HepG2 (cell line): ENCODE data around the gene LINS1. TPM values are rescaled to one million over a fixed set of nuclear protein-coding genes. Genes with fewer than 3 reads are reported as not detected.

ENCODE experiments used
- ATAD3A ChIP-seq: sonication (generic); formaldehyde crosslinking; IDR thresholded peaks from 2 replicates; pipeline ENCODE4 v1.4.0; 2020; ENCODE audit warnings: missing genetic modification reagents
- CSRNP2 ChIP-seq: sonication (generic); formaldehyde crosslinking; conservative IDR thresholded peaks from 2 replicates; pipeline ENCODE4 v1.8.0; 2022; ENCODE audit warnings: low read depth, missing genetic modification reagents
- FOXC1 ChIP-seq: sonication (generic); formaldehyde crosslinking; IDR thresholded peaks from 2 replicates; pipeline ENCODE4 v1.8.0; 2022; ENCODE audit warnings: mild to moderate bottlenecking, missing genetic modification reagents, borderline replicate concordance
- HDAC2 ChIP-seq: sonication (generic); formaldehyde crosslinking; IDR thresholded peaks from 2 replicates; pipeline ENCODE4 v1.4.0; 2020; ENCODE audit warnings: missing genetic modification reagents
- KDM5B ChIP-seq: sonication (generic); formaldehyde crosslinking; IDR thresholded peaks from 2 replicates; pipeline ENCODE4 v1.4.0; 2020; ENCODE audit warnings: missing genetic modification reagents, mild to moderate bottlenecking, borderline replicate concordance
- MEIS2 ChIP-seq: sonication (generic); formaldehyde crosslinking; IDR thresholded peaks from 2 replicates; pipeline ENCODE4 v1.9.0; 2021; ENCODE audit warnings: mild to moderate bottlenecking, missing genetic modification reagents
- MXI1 ChIP-seq: IDR thresholded peaks from 3 replicates; pipeline ENCODE4 v1.6.1; 2012; ENCODE audit warnings: low read depth, low read length, inconsistent platforms, borderline replicate concordance
- PCBP1 ChIP-seq: fragments of 200-400 bp; formaldehyde crosslinking; IDR thresholded peaks from 2 replicates; pipeline ENCODE4 v1.6.1; 2017; ENCODE audit warnings: mild to moderate bottlenecking, low read depth, low read length, borderline replicate concordance
- SIX4 ChIP-seq: sonication (generic); formaldehyde crosslinking; IDR thresholded peaks from 2 replicates; pipeline ENCODE4 v1.4.0; 2020; ENCODE audit warnings: missing genetic modification reagents
- SSRP1 ChIP-seq: IDR thresholded peaks from 2 replicates; pipeline ENCODE4 v1.6.1; 2016; ENCODE audit warnings: control low read depth
- XBP1 ChIP-seq: sonication (generic); formaldehyde crosslinking; IDR thresholded peaks from 2 replicates; pipeline ENCODE4 v1.5.0; 2020; ENCODE audit warnings: missing genetic modification reagents
- ZC3H4 ChIP-seq: sonication (generic); formaldehyde crosslinking; IDR thresholded peaks from 2 replicates; pipeline ENCODE4 v1.4.0; 2020; ENCODE audit warnings: missing genetic modification reagents, borderline replicate concordance
- ZNF329 ChIP-seq: sonication (generic); formaldehyde crosslinking; IDR thresholded peaks from 2 replicates; pipeline ENCODE4 v1.9.0; 2021; ENCODE audit warnings: low read depth, mild to moderate bottlenecking, missing genetic modification reagents
- ZNF597 ChIP-seq: sonication (generic); formaldehyde crosslinking; IDR thresholded peaks from 2 replicates; pipeline ENCODE4 v1.5.0; 2020; ENCODE audit warnings: missing genetic modification reagents
- ZNF773 ChIP-seq: sonication (generic); formaldehyde crosslinking; IDR thresholded peaks from 2 replicates; pipeline ENCODE4 v1.4.0; 2020; ENCODE audit warnings: missing genetic modification reagents, borderline replicate concordance
- ZNF816 ChIP-seq: sonication (generic); formaldehyde crosslinking; IDR thresholded peaks from 2 replicates; pipeline ENCODE4 v1.8.0; 2022; ENCODE audit warnings: missing genetic modification reagents, mild to moderate bottlenecking, borderline replicate concordance
- polyA plus RNA-seq, 8 experiments: library from polyadenylated mRNA; depleted of rRNA in 3 of 8; stranded (reverse) in 7 of 8; unstranded in 1 of 8; fragments of >200 nt; fragmentation: Illumina TruSeq in 4 of 8; extraction: Trizol in 4 of 8; gene quantifications; 2 replicates each; pipeline versions ENCODE4 v1.2.1 to v1.2.3, GENCODE V29; 2011 to 2016; ENCODE audit warnings: low read depth in 4 of 8, missing spikeins in 1 of 8, mixed read lengths in 1 of 8; ENCODE audit not compliant: insufficient read depth in 1 of 8
- total RNA-seq, 5 experiments: library from RNA; depleted of rRNA; stranded (reverse); fragments of >200 nt; fragmentation: Illumina TruSeq; extraction: Trizol; gene quantifications; 2 replicates each; pipeline ENCODE4 v1.2.3, GENCODE V29; 2016; ENCODE audit warnings: low read depth in 1 of 5
- TF ChIP-seq, protein P1 (sequence below): sonication (generic); formaldehyde crosslinking; IDR thresholded peaks from 2 replicates; pipeline ENCODE4 v1.8.1; 2023; ENCODE audit warnings: mild to moderate bottlenecking, moderate library complexity, missing genetic modification reagents
- TF ChIP-seq, protein P2 (sequence below): sonication (generic); formaldehyde crosslinking; conservative IDR thresholded peaks from 2 replicates; pipeline ENCODE4 v1.4.0; 2020; ENCODE audit warnings: missing genetic modification reagents
- TF ChIP-seq, protein P3 (sequence below): sonication (generic); formaldehyde crosslinking; IDR thresholded peaks from 2 replicates; pipeline ENCODE4 v1.4.0; 2020; ENCODE audit warnings: missing genetic modification reagents
- TF ChIP-seq, protein P4 (sequence below): sonication (generic); formaldehyde crosslinking; IDR thresholded peaks from 2 replicates; pipeline ENCODE4 v1.4.0; 2020; ENCODE audit warnings: missing genetic modification reagents, borderline replicate concordance

Gene LINS1
- total and polyA plus RNA-seq, 2 of the 13 experiments (the other 11 are each of a cell fraction or from before 2014, with no cell fraction given): 9.8 to 10.4 TPM

GRCh38 chr15:100602064-100602822 is at the start of gene LINS1, which contains the start of gene ASB7 (continued):
- 0 out of 2 replicates have a peak, but pooled peaks have one; percentile 15 for TF ChIP-seq HDAC2
- TF ChIP-seq ZNF816: no peak
- TF ChIP-seq ZC3H4 (CRISPR knock-in tag): no peak
- TF ChIP-seq ZNF329 (CRISPR knock-in tag): no peak
- TF ChIP-seq PCBP1: peak; percentile 95; the same call in 1 of the 2 replicates
- TF ChIP-seq SIX4 (CRISPR knock-in tag): 0 out of 2 replicates have a peak, but pooled peaks have one; percentile 7
- TF ChIP-seq MXI1: peak; percentile 94; the same call in 2 of the 3 replicates
- TF ChIP-seq ATAD3A (CRISPR knock-in tag): no peak
- TF ChIP-seq, protein P1, sequence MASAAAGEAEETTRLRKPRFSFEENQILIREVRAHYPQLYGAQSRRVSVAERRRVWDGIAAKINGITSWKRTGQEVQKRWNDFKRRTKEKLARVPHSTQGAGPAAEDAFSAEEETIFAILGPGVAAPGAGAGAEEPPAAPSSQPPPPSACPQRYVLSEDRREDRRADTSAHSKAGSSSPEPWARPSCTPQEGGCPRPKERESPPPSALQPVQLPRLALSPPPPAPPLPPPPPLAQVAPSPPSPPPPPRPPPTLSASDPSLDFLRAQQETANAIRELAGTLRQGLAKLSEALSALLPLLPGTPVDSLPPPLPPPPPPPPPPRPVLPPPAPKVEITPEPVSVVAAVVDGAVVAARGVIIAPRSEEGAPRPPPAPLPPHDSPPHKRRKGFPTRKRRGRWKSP: peak; percentile 67; the same call in 1 of the 2 replicates
- TF ChIP-seq, protein P2, sequence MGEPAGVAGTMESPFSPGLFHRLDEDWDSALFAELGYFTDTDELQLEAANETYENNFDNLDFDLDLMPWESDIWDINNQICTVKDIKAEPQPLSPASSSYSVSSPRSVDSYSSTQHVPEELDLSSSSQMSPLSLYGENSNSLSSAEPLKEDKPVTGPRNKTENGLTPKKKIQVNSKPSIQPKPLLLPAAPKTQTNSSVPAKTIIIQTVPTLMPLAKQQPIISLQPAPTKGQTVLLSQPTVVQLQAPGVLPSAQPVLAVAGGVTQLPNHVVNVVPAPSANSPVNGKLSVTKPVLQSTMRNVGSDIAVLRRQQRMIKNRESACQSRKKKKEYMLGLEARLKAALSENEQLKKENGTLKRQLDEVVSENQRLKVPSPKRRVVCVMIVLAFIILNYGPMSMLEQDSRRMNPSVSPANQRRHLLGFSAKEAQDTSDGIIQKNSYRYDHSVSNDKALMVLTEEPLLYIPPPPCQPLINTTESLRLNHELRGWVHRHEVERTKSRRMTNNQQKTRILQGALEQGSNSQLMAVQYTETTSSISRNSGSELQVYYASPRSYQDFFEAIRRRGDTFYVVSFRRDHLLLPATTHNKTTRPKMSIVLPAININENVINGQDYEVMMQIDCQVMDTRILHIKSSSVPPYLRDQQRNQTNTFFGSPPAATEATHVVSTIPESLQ (CRISPR knock-in tag): no peak
- TF ChIP-seq, protein P3, sequence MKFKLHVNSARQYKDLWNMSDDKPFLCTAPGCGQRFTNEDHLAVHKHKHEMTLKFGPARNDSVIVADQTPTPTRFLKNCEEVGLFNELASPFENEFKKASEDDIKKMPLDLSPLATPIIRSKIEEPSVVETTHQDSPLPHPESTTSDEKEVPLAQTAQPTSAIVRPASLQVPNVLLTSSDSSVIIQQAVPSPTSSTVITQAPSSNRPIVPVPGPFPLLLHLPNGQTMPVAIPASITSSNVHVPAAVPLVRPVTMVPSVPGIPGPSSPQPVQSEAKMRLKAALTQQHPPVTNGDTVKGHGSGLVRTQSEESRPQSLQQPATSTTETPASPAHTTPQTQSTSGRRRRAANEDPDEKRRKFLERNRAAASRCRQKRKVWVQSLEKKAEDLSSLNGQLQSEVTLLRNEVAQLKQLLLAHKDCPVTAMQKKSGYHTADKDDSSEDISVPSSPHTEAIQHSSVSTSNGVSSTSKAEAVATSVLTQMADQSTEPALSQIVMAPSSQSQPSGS (CRISPR knock-in tag): 0 out of 2 replicates have a peak, but pooled peaks have one; percentile 18
- TF ChIP-seq CSRNP2 (CRISPR knock-in tag): no peak
- no peak for TF ChIP-seq ZNF773 (CRISPR knock-in tag)
- no peak; the same call in 1 of the 2 replicates for TF ChIP-seq FOXC1 (CRISPR knock-in tag)
- no peak for TF ChIP-seq XBP1 (CRISPR knock-in tag)
- peak; percentile 16; the same call in 1 of the 2 replicates for TF ChIP-seq SSRP1 (CRISPR knock-in tag)
- TF ChIP-seq KDM5B (CRISPR knock-in tag): no peak
- peak; percentile 2; the same call in 1 of the 2 replicates for TF ChIP-seq MEIS2 (CRISPR knock-in tag)
- TF ChIP-seq, protein P4, sequence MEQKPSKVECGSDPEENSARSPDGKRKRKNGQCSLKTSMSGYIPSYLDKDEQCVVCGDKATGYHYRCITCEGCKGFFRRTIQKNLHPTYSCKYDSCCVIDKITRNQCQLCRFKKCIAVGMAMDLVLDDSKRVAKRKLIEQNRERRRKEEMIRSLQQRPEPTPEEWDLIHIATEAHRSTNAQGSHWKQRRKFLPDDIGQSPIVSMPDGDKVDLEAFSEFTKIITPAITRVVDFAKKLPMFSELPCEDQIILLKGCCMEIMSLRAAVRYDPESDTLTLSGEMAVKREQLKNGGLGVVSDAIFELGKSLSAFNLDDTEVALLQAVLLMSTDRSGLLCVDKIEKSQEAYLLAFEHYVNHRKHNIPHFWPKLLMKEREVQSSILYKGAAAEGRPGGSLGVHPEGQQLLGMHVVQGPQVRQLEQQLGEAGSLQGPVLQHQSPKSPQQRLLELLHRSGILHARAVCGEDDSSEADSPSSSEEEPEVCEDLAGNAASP (CRISPR knock-in tag): peak; percentile 57
- no peak for TF ChIP-seq ZNF597
